ENCODE data around the gene MYL11.

Gene MYL11

GRCh38 chr16:30369938-30370455 lies 4.6 kb upstream of the MYL11 start:
- H3K4me3 ChIP-seq (ENCODE audit: insufficient read depth, low read depth, low read length, poor library complexity, severe bottlenecking): peak overlapping the region; percentile 73
- H3K36me3 ChIP-seq (ENCODE audit: control insufficient read depth, insufficient read depth, low read length): peaks cover 7% of the 10 kb centered on the region
- DNase-seq: no peak
- H3K27ac ChIP-seq (ENCODE audit: insufficient read depth, low read length, poor library complexity, severe bottlenecking): peak overlapping the region; percentile 65
- peaks cover 27% of the 10 kb centered on the region for H3K4me1 ChIP-seq (ENCODE audit: control insufficient read depth, insufficient read depth, low read length, poor library complexity, severe bottlenecking)
- H3K27me3 ChIP-seq (replicated peaks; ENCODE audit: control insufficient read depth, insufficient read depth, low read length, poor library complexity, severe bottlenecking): no peaks in the 10 kb centered on the region
- H3K9me3 ChIP-seq (ENCODE audit: control insufficient read depth, low read length): no peaks in the 10 kb centered on the region

GRCh38 chr16:30370456-30371247 lies 4.0 kb upstream of the MYL11 start, which contains the start of gene TBC1D10B:
Gene TBC1D10B, minus strand, starts transcription at chr16:30370494. Its CDS starts 311 bp downstream, at chr16:30370183.
- Histone ChIP-seq H3K36me3 (ENCODE audit: control insufficient read depth, insufficient read depth, low read length) (peaks cover under 1% of the 10 kb centered on the region), H3K9me3 (ENCODE audit: control insufficient read depth, low read length) (no peaks in the 10 kb centered on the region), H3K4me1 (ENCODE audit: control insufficient read depth, insufficient read depth, low read length, poor library complexity, severe bottlenecking) (peaks cover 27% of the 10 kb centered on the region), H3K4me3 (ENCODE audit: insufficient read depth, low read depth, low read length, poor library complexity, severe bottlenecking) (peak within 1 kb of the TSS; percentile 73), H3K27me3 (replicated peaks; ENCODE audit: control insufficient read depth, insufficient read depth, low read length, poor library complexity, severe bottlenecking) (no peaks in the 10 kb centered on the region), H3K27ac (ENCODE audit: insufficient read depth, low read length, poor library complexity, severe bottlenecking) (peak within 1 kb of the TSS; percentile 65)
- DNase-seq: peak; percentile 99 to 100 (median 99)

- DNase-seq: no peak
- Histone ChIP-seq H3K4me1 (ENCODE audit: control insufficient read depth, insufficient read depth, low read length, poor library complexity, severe bottlenecking) (peaks cover 28% of the 10 kb centered on the region), H3K4me3 (ENCODE audit: insufficient read depth, low read depth, low read length, poor library complexity, severe bottlenecking) (peak overlapping the region; percentile 43), H3K9me3 (ENCODE audit: control insufficient read depth, low read length) (no peaks in the 10 kb centered on the region), H3K27ac (ENCODE audit: insufficient read depth, low read length, poor library complexity, severe bottlenecking) (peak overlapping the region; percentile 61), H3K36me3 (ENCODE audit: control insufficient read depth, insufficient read depth, low read length) (no peaks in the 10 kb centered on the region), H3K27me3 (replicated peaks; ENCODE audit: control insufficient read depth, insufficient read depth, low read length, poor library complexity, severe bottlenecking) (no peaks in the 10 kb centered on the region)
These were observed 3.3 kb upstream of the MYL11 start for GRCh38 chr16:30371248-30371816.

GRCh38 chr16:30372038-30372712 lies 2.4 kb upstream of the MYL11 start:
- Histone ChIP-seq H3K9me3 (ENCODE audit: control insufficient read depth, low read length) (no peaks in the 10 kb centered on the region), H3K4me1 (ENCODE audit: control insufficient read depth, insufficient read depth, low read length, poor library complexity, severe bottlenecking) (peaks cover 36% of the 10 kb centered on the region), H3K4me3 (ENCODE audit: insufficient read depth, low read depth, low read length, poor library complexity, severe bottlenecking) (no peak overlapping the region), H3K27me3 (replicated peaks; ENCODE audit: control insufficient read depth, insufficient read depth, low read length, poor library complexity, severe bottlenecking) (no peaks in the 10 kb centered on the region), H3K27ac (ENCODE audit: insufficient read depth, low read length, poor library complexity, severe bottlenecking) (peak overlapping the region; percentile 61), H3K36me3 (ENCODE audit: control insufficient read depth, insufficient read depth, low read length) (no peaks in the 10 kb centered on the region)
- no peak for DNase-seq

- H3K4me3 ChIP-seq (ENCODE audit: insufficient read depth, low read depth, low read length, poor library complexity, severe bottlenecking): no peak overlapping the region
- peaks cover 35% of the 10 kb centered on the region for H3K4me1 ChIP-seq (ENCODE audit: control insufficient read depth, insufficient read depth, low read length, poor library complexity, severe bottlenecking)
- H3K27ac ChIP-seq (ENCODE audit: insufficient read depth, low read length, poor library complexity, severe bottlenecking): no peak overlapping the region
- no peaks in the 10 kb centered on the region for H3K27me3 ChIP-seq (replicated peaks; ENCODE audit: control insufficient read depth, insufficient read depth, low read length, poor library complexity, severe bottlenecking)
- H3K36me3 ChIP-seq (ENCODE audit: control insufficient read depth, insufficient read depth, low read length): no peaks in the 10 kb centered on the region
- H3K9me3 ChIP-seq (ENCODE audit: control insufficient read depth, low read length): no peaks in the 10 kb centered on the region
- DNase-seq: no peak
These were observed 1.9 kb upstream of the MYL11 start for GRCh38 chr16:30372725-30373124.

- no peaks in the 10 kb centered on the region for H3K9me3 ChIP-seq (ENCODE audit: control insufficient read depth, low read length)
- no peak overlapping the region for H3K4me3 ChIP-seq (ENCODE audit: insufficient read depth, low read depth, low read length, poor library complexity, severe bottlenecking)
- no peaks in the 10 kb centered on the region for H3K36me3 ChIP-seq (ENCODE audit: control insufficient read depth, insufficient read depth, low read length)
- DNase-seq: no peak
- no peaks in the 10 kb centered on the region for H3K27me3 ChIP-seq (replicated peaks; ENCODE audit: control insufficient read depth, insufficient read depth, low read length, poor library complexity, severe bottlenecking)
- peaks cover 48% of the 10 kb centered on the region for H3K4me1 ChIP-seq (ENCODE audit: control insufficient read depth, insufficient read depth, low read length, poor library complexity, severe bottlenecking)
- H3K27ac ChIP-seq (ENCODE audit: insufficient read depth, low read length, poor library complexity, severe bottlenecking): peak overlapping the region; percentile 13
These were observed 1.3 kb downstream of the MYL11 start for GRCh38 chr16:30375864-30376263.

GRCh38 chr16:30376461-30376902 lies 1.9 kb downstream of the MYL11 start:
- no peak overlapping the region for H3K4me3 ChIP-seq (ENCODE audit: insufficient read depth, low read depth, low read length, poor library complexity, severe bottlenecking)
- peaks cover 50% of the 10 kb centered on the region for H3K4me1 ChIP-seq (ENCODE audit: control insufficient read depth, insufficient read depth, low read length, poor library complexity, severe bottlenecking)
- no peak for DNase-seq
- no peaks in the 10 kb centered on the region for H3K27me3 ChIP-seq (replicated peaks; ENCODE audit: control insufficient read depth, insufficient read depth, low read length, poor library complexity, severe bottlenecking)
- H3K27ac ChIP-seq (ENCODE audit: insufficient read depth, low read length, poor library complexity, severe bottlenecking): peak overlapping the region; percentile 100
- H3K9me3 ChIP-seq (ENCODE audit: control insufficient read depth, low read length): no peaks in the 10 kb centered on the region
- no peaks in the 10 kb centered on the region for H3K36me3 ChIP-seq (ENCODE audit: control insufficient read depth, insufficient read depth, low read length)

GRCh38 chr16:30377050-30377811 lies 2.6 kb downstream of the MYL11 start:
- peaks cover 55% of the 10 kb centered on the region for H3K4me1 ChIP-seq (ENCODE audit: control insufficient read depth, insufficient read depth, low read length, poor library complexity, severe bottlenecking)
- H3K9me3 ChIP-seq (ENCODE audit: control insufficient read depth, low read length): no peaks in the 10 kb centered on the region
- H3K4me3 ChIP-seq (ENCODE audit: insufficient read depth, low read depth, low read length, poor library complexity, severe bottlenecking): peak overlapping the region; percentile 70
- no peaks in the 10 kb centered on the region for H3K36me3 ChIP-seq (ENCODE audit: control insufficient read depth, insufficient read depth, low read length)
- no peaks in the 10 kb centered on the region for H3K27me3 ChIP-seq (replicated peaks; ENCODE audit: control insufficient read depth, insufficient read depth, low read length, poor library complexity, severe bottlenecking)
- DNase-seq: no peak
- H3K27ac ChIP-seq (ENCODE audit: insufficient read depth, low read length, poor library complexity, severe bottlenecking): peak overlapping the region; percentile 100

GRCh38 chr16:30377812-30378235 lies 3.2 kb downstream of the MYL11 start:
- Histone ChIP-seq H3K27me3 (replicated peaks; ENCODE audit: control insufficient read depth, insufficient read depth, low read length, poor library complexity, severe bottlenecking) (no peaks in the 10 kb centered on the region), H3K36me3 (ENCODE audit: control insufficient read depth, insufficient read depth, low read length) (no peaks in the 10 kb centered on the region), H3K9me3 (ENCODE audit: control insufficient read depth, low read length) (no peaks in the 10 kb centered on the region), H3K4me3 (ENCODE audit: insufficient read depth, low read depth, low read length, poor library complexity, severe bottlenecking) (peak overlapping the region; percentile 70), H3K27ac (ENCODE audit: insufficient read depth, low read length, poor library complexity, severe bottlenecking) (peak overlapping the region; percentile 100), H3K4me1 (ENCODE audit: control insufficient read depth, insufficient read depth, low read length, poor library complexity, severe bottlenecking) (peaks cover 61% of the 10 kb centered on the region)
- peak; percentile 80 to 86 (median 80) for DNase-seq

Data from effector memory CD4-positive, alpha-beta T cell (primary cell).